ENCODE results near the gene FITM2.
"Not testable (repeated sequence)": the region's sequence is repeated elsewhere in the genome, so short reads cannot be mapped to it uniquely, and the experiment has no call there.

The FITM2 gene

DNA sequence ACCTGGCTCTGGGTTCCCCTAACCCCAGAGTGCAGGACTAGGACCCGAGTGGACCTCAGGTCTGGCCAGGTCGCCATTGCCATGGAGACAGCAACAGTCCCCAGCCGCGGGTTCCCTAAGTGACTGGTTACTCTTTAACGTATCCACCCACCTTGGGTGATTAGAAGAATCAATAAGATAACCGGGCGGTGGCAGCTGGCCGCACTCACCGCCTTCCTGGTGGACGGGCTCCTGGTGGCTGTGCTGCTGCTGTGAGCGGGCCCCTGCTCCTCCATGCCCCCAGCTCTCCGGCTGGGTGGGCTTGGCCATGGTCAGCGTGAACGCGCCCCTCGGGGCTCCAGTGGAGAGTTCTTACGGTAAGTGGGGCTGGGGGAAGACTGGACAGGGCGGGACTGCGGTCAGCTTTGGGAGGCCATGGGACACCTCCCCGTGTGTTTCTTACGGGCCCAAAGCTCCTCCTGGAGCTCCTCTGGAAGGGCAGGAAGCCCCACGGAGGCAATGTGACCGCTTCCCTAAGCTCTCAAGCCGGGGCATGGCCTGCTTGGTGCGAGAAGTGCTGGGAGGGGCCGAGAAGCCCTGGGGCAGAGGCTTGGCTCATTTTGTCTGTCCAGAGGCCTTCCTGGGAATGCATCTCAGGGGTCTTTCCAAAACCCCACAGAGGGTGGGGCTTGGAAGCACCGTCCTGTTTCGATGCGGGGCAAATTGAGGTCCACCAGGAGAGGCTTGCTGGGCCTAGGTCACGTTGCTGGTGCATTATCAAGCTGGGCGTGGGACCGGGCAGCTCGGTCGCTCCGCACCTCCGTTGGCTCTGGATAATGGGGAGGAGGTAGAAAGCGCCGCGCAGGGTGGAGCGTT is 44.7 kb upstream of the FITM2 start, which contains the start of gene HNF4A:
TSS of gene HNF4A (plus strand) at position 202 of the 855 bp plus-strand sequence. CDS start at position 308, 106 bp downstream.
- Histone ChIP-seq H3K27me3 (replicated peaks in 2 of 5; ENCODE audit: control insufficient read depth in 4 of 5, insufficient read depth in 5 of 5, low read length in 4 of 5) (peaks cover 0 to 6% (median 5%) of the 10 kb centered on the region in 5 experiments), H3K4me3 (ENCODE audit: control insufficient read depth in 1 of 7, extremely low read depth in 1 of 7, insufficient read depth in 4 of 7, low read depth in 2 of 7, low read length in 6 of 7) (no peak within 1 kb of the TSS), H3K9me3 (ENCODE audit: control extremely low read depth in 1 of 5, control insufficient read depth in 4 of 5, insufficient read depth in 2 of 5, low read depth in 1 of 5, low read length in 4 of 5) (peaks cover 0 to 1% (median 0%) of the 10 kb centered on the region in 5 experiments), H3K4me1 (ENCODE audit: control extremely low read depth in 1 of 4, control insufficient read depth in 4 of 4, insufficient read depth in 4 of 4, low read length in 3 of 4) (no peaks in the 10 kb centered on the region), H3K36me3 (ENCODE audit: control insufficient read depth in 4 of 4, insufficient read depth in 4 of 4, low read length in 3 of 4) (no peaks in the 10 kb centered on the region), H3K27ac (ENCODE audit: insufficient read depth in 1 of 2, low read depth in 1 of 2, low read length in 2 of 2, poor library complexity in 1 of 2, severe bottlenecking in 2 of 2) (no peak within 1 kb of the TSS)
- ChIA-PET POLR2A (no interaction called here), CTCF (no interaction called here)
- no peak for DNase-seq
- 96% methylated on average over 32 of the region's 40 CpGs for WGBS (ENCODE audit: insufficient coverage)

DNA sequence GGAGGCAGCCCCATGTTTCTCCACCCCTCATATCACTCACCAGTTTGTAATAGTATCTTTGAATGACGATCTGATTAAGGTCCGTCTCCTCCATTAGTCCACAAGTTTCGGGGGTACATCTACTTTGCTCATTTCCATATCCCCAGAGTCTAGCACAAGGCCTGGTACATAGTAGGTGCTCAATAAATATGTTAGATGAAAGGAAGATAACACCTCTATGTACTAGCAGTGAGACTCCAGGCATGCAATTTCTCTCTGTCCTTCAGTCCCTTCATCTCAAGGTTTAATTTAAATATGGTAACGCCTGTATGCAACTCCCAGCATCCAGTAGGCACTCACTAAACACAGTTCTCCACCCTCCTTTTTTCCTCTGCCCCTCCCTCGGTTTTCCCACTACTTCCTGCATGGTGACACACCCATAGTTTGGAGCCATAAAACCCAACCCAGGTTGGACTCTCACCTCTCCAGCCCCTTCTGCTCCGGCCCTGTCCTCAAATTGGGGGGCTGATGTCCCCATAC is 44.0 kb upstream of the FITM2 start:
- CTCF ChIA-PET, result no interaction called here
- Histone ChIP-seq H3K36me3 (ENCODE audit: control insufficient read depth in 4 of 4, insufficient read depth in 4 of 4, low read length in 3 of 4) (no peaks in the 10 kb centered on the region), H3K4me3 (ENCODE audit: control insufficient read depth in 1 of 7, extremely low read depth in 1 of 7, insufficient read depth in 4 of 7, low read depth in 2 of 7, low read length in 6 of 7) (no peak overlapping the region), H3K27me3 (replicated peaks in 2 of 5; ENCODE audit: control insufficient read depth in 4 of 5, insufficient read depth in 5 of 5, low read length in 4 of 5) (peaks cover 0 to 6% (median 5%) of the 10 kb centered on the region in 5 experiments), H3K4me1 (ENCODE audit: control extremely low read depth in 1 of 4, control insufficient read depth in 4 of 4, insufficient read depth in 4 of 4, low read length in 3 of 4) (no peaks in the 10 kb centered on the region), H3K9me3 (ENCODE audit: control extremely low read depth in 1 of 5, control insufficient read depth in 4 of 5, insufficient read depth in 2 of 5, low read depth in 1 of 5, low read length in 4 of 5) (peaks cover 0 to 1% (median 0%) of the 10 kb centered on the region in 5 experiments), H3K27ac (ENCODE audit: insufficient read depth in 1 of 2, low read depth in 1 of 2, low read length in 2 of 2, poor library complexity in 1 of 2, severe bottlenecking in 2 of 2) (no peak overlapping the region)
- 87% methylated on average over 3 of the region's 6 CpGs for WGBS (ENCODE audit: insufficient coverage)
- POLR2A ChIA-PET, result no interaction called here
- no peak for DNase-seq

DNA sequence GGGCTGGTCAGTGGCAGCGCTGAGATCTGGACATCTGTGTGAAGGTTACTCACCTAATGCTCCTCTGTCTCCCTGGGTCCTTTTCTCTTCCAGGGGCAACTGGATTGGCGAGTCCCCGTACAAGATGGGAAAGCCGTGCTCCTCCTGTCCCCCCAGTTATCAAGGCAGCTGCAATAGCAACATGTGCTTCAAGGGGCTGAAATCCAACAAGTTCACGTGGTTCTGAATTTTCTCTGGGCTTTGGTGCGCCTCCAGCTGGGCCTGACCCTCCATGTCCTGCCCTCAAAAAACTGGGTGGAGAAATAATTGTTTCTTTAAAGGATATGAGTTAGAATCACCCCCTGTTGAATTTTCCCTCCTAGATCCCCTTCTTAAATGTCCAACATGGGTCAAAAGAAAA is 39.6 kb upstream of the FITM2 start:
- no peaks in the 10 kb centered on the region for H3K9me3 ChIP-seq (ENCODE audit: control extremely low read depth in 1 of 5, control insufficient read depth in 4 of 5, insufficient read depth in 2 of 5, low read depth in 1 of 5, low read length in 4 of 5)
- H3K4me1 ChIP-seq (ENCODE audit: control extremely low read depth in 1 of 4, control insufficient read depth in 4 of 4, insufficient read depth in 4 of 4, low read length in 3 of 4), result no peaks in the 10 kb centered on the region
- no peak overlapping the region for H3K4me3 ChIP-seq (ENCODE audit: control insufficient read depth in 1 of 7, extremely low read depth in 1 of 7, insufficient read depth in 4 of 7, low read depth in 2 of 7, low read length in 6 of 7)
- CTCF ChIA-PET, result no interaction called here
- peaks cover 0 to 3% (median 0%) of the 10 kb centered on the region in 5 experiments for H3K27me3 ChIP-seq (replicated peaks in 2 of 5; ENCODE audit: control insufficient read depth in 4 of 5, insufficient read depth in 5 of 5, low read length in 4 of 5)
- POLR2A ChIA-PET, result no interaction called here
- H3K27ac ChIP-seq (ENCODE audit: insufficient read depth in 1 of 2, low read depth in 1 of 2, low read length in 2 of 2, poor library complexity in 1 of 2, severe bottlenecking in 2 of 2), result no peak overlapping the region
- no peak for DNase-seq
- H3K36me3 ChIP-seq (ENCODE audit: control insufficient read depth in 4 of 4, insufficient read depth in 4 of 4, low read length in 3 of 4), result no peaks in the 10 kb centered on the region
- 94% methylated on average over 6 of the region's 6 CpGs for whole genome bisulfite sequencing (ENCODE audit: insufficient coverage)

DNA sequence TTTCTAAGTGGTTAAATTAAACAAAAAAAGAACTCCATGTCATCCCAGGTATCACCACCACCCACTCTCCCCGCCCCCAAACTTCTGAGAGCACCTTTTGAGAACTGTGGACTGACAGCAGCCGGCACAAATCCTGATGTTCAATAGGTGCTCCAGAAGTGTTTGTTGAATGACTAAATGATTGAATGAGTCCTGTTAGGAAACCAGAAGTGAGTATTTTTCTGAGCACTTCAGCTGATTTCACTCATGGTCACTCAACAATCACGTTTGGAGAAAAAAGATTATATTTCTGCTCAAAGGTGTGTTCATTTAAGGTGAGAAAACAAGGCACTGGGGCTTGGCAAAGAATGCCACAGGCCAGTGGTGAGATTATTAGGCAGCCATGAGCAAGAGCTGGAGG is 38.3 kb upstream of the FITM2 start:
- Histone ChIP-seq H3K4me1 (ENCODE audit: control extremely low read depth in 1 of 4, control insufficient read depth in 4 of 4, insufficient read depth in 4 of 4, low read length in 3 of 4) (no peaks in the 10 kb centered on the region), H3K36me3 (ENCODE audit: control insufficient read depth in 4 of 4, insufficient read depth in 4 of 4, low read length in 3 of 4) (no peaks in the 10 kb centered on the region), H3K9me3 (ENCODE audit: control extremely low read depth in 1 of 5, control insufficient read depth in 4 of 5, insufficient read depth in 2 of 5, low read depth in 1 of 5, low read length in 4 of 5) (no peaks in the 10 kb centered on the region), H3K27ac (ENCODE audit: insufficient read depth in 1 of 2, low read depth in 1 of 2, low read length in 2 of 2, poor library complexity in 1 of 2, severe bottlenecking in 2 of 2) (no peak overlapping the region), H3K27me3 (replicated peaks in 2 of 5; ENCODE audit: control insufficient read depth in 4 of 5, insufficient read depth in 5 of 5, low read length in 4 of 5) (peaks cover 0 to 2% (median 0%) of the 10 kb centered on the region in 5 experiments), H3K4me3 (ENCODE audit: control insufficient read depth in 1 of 7, extremely low read depth in 1 of 7, insufficient read depth in 4 of 7, low read depth in 2 of 7, low read length in 6 of 7) (no peak overlapping the region)
- DNase-seq, result no peak
- 100% methylated on average over 1 of the region's 3 CpGs for WGBS (ENCODE audit: insufficient coverage)
- POLR2A ChIA-PET, result no interaction called here
- CTCF ChIA-PET, result no interaction called here

DNA sequence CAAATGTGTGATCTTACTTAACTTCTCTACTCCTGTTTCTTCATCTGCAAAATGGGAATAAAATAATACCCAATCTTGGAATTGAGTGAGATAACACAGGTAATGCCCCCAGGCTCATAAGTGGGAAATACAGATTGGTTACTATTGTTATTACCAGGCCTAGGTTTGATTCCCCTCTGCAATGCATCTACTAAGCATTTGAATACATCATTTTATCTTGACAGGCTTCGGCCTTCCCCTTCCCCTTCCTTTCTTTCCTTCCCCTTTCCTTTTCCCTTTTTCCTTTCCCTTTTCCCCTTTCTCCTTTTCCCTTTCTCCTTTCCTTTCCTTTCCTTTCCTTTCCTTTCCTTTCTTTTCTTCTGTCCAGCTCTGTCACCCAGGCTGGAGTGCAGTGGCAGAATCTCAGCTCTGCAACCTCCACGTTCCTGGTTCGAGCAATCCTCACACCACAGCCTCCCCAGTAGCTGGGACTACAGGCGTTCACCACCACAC is 37.2 kb upstream of the FITM2 start:
- ChIA-PET CTCF (no interaction called here), POLR2A (interaction anchor here (0.7 kb wide), 1 partner anchor 86 kb away, joined by 3 read pairs; no protein-coding TSS in a partner anchor)
- no peak for DNase-seq
- Histone ChIP-seq H3K9me3 (ENCODE audit: control extremely low read depth in 1 of 5, control insufficient read depth in 4 of 5, insufficient read depth in 2 of 5, low read depth in 1 of 5, low read length in 4 of 5) (no peaks in the 10 kb centered on the region), H3K27me3 (replicated peaks in 2 of 5; ENCODE audit: control insufficient read depth in 4 of 5, insufficient read depth in 5 of 5, low read length in 4 of 5) (peaks cover 0 to 2% (median 0%) of the 10 kb centered on the region in 5 experiments), H3K36me3 (ENCODE audit: control insufficient read depth in 4 of 4, insufficient read depth in 4 of 4, low read length in 3 of 4) (no peaks in the 10 kb centered on the region), H3K4me3 (ENCODE audit: control insufficient read depth in 1 of 7, extremely low read depth in 1 of 7, insufficient read depth in 4 of 7, low read depth in 2 of 7, low read length in 6 of 7) (no peak overlapping the region), H3K27ac (ENCODE audit: insufficient read depth in 1 of 2, low read depth in 1 of 2, low read length in 2 of 2, poor library complexity in 1 of 2, severe bottlenecking in 2 of 2) (no peak overlapping the region), H3K4me1 (ENCODE audit: control extremely low read depth in 1 of 4, control insufficient read depth in 4 of 4, insufficient read depth in 4 of 4, low read length in 3 of 4) (no peaks in the 10 kb centered on the region)
- WGBS (ENCODE audit: insufficient coverage), result 100% methylated on average over 3 of the region's 4 CpGs

DNA sequence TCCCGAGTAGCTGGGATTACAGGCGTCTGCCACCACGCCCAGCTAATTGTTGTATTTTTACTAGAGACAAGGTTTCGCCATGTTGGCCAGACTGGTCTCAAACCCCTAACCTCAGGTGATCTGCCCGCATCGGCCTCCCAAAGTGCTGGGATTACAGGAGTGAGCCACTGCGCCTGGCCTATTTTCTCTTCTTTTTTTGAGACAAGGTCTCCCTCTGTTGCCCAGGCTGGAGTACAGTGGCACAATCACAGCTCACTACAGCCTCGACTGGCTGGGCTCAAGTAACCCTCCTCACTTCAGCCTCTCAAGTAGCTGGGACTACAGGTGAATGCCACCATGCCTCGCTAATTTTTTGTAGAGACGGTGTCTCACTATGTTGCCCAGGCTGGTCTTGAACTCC is 34.9 kb upstream of the FITM2 start:
- H3K9me3 ChIP-seq (ENCODE audit: control extremely low read depth in 1 of 5, control insufficient read depth in 4 of 5, insufficient read depth in 2 of 5, low read depth in 1 of 5, low read length in 4 of 5); H3K36me3 ChIP-seq (ENCODE audit: control insufficient read depth in 4 of 4, insufficient read depth in 4 of 4, low read length in 3 of 4); H3K27me3 ChIP-seq (replicated peaks in 2 of 5; ENCODE audit: control insufficient read depth in 4 of 5, insufficient read depth in 5 of 5, low read length in 4 of 5); DNase-seq; H3K4me1 ChIP-seq (ENCODE audit: control extremely low read depth in 1 of 4, control insufficient read depth in 4 of 4, insufficient read depth in 4 of 4, low read length in 3 of 4); CTCF ChIA-PET; H3K4me3 ChIP-seq (ENCODE audit: control insufficient read depth in 1 of 7, extremely low read depth in 1 of 7, insufficient read depth in 4 of 7, low read depth in 2 of 7, low read length in 6 of 7); H3K27ac ChIP-seq (ENCODE audit: insufficient read depth in 1 of 2, low read depth in 1 of 2, low read length in 2 of 2, poor library complexity in 1 of 2, severe bottlenecking in 2 of 2): not testable (repeated sequence)
- POLR2A ChIA-PET, result interaction anchor here (0.7 kb wide), 1 partner anchor 44 kb away, joined by 3 read pairs; no protein-coding TSS in a partner anchor
- 91% methylated on average over 10 of the region's 10 CpGs for WGBS (ENCODE audit: insufficient coverage)

DNA sequence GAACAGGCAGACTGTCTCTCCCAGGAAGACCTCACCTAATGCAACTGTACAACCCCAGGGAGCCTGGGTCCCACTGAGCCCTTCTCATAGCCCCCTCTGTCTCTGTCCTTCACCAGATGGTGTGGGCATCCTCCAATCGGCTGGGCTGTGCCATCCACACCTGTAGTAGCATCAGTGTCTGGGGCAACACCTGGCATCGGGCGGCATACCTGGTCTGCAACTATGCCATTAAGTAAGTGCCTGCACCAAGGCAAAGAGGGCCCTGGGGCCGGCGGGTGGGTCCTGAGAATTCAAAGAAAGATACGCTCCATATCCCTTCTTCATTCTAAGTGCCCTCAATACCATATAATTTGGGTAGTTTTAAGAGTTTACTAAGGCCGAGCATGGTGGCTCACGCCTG is 34.1 kb upstream of the FITM2 start:
- ChIA-PET POLR2A (no interaction called here), CTCF (no interaction called here)
- Histone ChIP-seq H3K4me1 (ENCODE audit: control extremely low read depth in 1 of 4, control insufficient read depth in 4 of 4, insufficient read depth in 4 of 4, low read length in 3 of 4) (no peaks in the 10 kb centered on the region), H3K4me3 (ENCODE audit: control insufficient read depth in 1 of 7, extremely low read depth in 1 of 7, insufficient read depth in 4 of 7, low read depth in 2 of 7, low read length in 6 of 7) (no peak overlapping the region), H3K27ac (ENCODE audit: insufficient read depth in 1 of 2, low read depth in 1 of 2, low read length in 2 of 2, poor library complexity in 1 of 2, severe bottlenecking in 2 of 2) (no peak overlapping the region), H3K9me3 (ENCODE audit: control extremely low read depth in 1 of 5, control insufficient read depth in 4 of 5, insufficient read depth in 2 of 5, low read depth in 1 of 5, low read length in 4 of 5) (no peaks in the 10 kb centered on the region), H3K27me3 (replicated peaks in 2 of 5; ENCODE audit: control insufficient read depth in 4 of 5, insufficient read depth in 5 of 5, low read length in 4 of 5) (peaks cover 0 to 2% (median 0%) of the 10 kb centered on the region in 5 experiments), H3K36me3 (ENCODE audit: control insufficient read depth in 4 of 4, insufficient read depth in 4 of 4, low read length in 3 of 4) (no peaks in the 10 kb centered on the region)
- no peak for DNase-seq
- 98% methylated on average over 7 of the region's 8 CpGs for WGBS (ENCODE audit: insufficient coverage)

Data from common myeloid progenitor, CD34-positive (primary cell).